GM12878 (cell line): ENCODE measurements around the gene PCNX4. TPM values are rescaled to one million over a fixed set of nuclear protein-coding genes. Genes with fewer than 3 reads are reported as not detected.

ENCODE experiments used
- BCL11A ChIP-seq: IDR thresholded peaks from 2 replicates; pipeline ENCODE4 v1.6.1; 2011; ENCODE audit warnings: low read depth, low read length
- JUND ChIP-seq: IDR thresholded peaks from 2 replicates; pipeline ENCODE4 v1.6.1; 2012; ENCODE audit warnings: low read depth, mild to moderate bottlenecking, low read length, improper control_type of control experiment, moderate library complexity
- LARP7 ChIP-seq: fragments of 450-650 bp; IDR thresholded peaks from 2 replicates; pipeline ENCODE4 v1.6.1; 2017; ENCODE audit warnings: mild to moderate bottlenecking
- MYB ChIP-seq: fragments of 150-350 bp; IDR thresholded peaks from 2 replicates; pipeline ENCODE4 v1.6.1; 2014; ENCODE audit warnings: mild to moderate bottlenecking, low read depth, low read length, borderline replicate concordance
- NBN ChIP-seq: fragments of 450-650 bp; IDR thresholded peaks from 2 replicates; pipeline ENCODE4 v1.6.1; 2016
- NR2C2 ChIP-seq: IDR thresholded peaks from 2 replicates; pipeline ENCODE4 v1.6.1; 2011; ENCODE audit warnings: borderline replicate concordance, low read depth; ENCODE audit not compliant: control insufficient read depth, insufficient read length
- POLR2A ChIP-seq: IDR thresholded peaks from 2 replicates; pipeline ENCODE4 v1.6.1; 2011; ENCODE audit warnings: low read depth, mild to moderate bottlenecking, low read length
- POLR2AphosphoS5 ChIP-seq: IDR thresholded peaks from 2 replicates; pipeline ENCODE4 v1.6.1; 2011; ENCODE audit warnings: mild to moderate bottlenecking, low read length, inconsistent platforms
- RBBP5 ChIP-seq: fragments of 200-600 bp; sonication (generic); conservative IDR thresholded peaks from 2 replicates; pipeline ENCODE4 v1.6.1; 2016
- SMAD5 ChIP-seq: IDR thresholded peaks from 2 replicates; pipeline ENCODE4 v1.6.1; 2016; ENCODE audit warnings: antibody characterized with exemption, low read depth
- STAT3 ChIP-seq: IDR thresholded peaks from 2 replicates; pipeline ENCODE4 v1.6.1; 2011; ENCODE audit warnings: low read depth, low read length, improper control_type of control experiment
- TCF12 ChIP-seq: IDR thresholded peaks from 2 replicates; pipeline ENCODE4 v1.6.1; 2011; ENCODE audit warnings: low read depth, mild to moderate bottlenecking, low read length
- YBX1 ChIP-seq: fragments of 450-650 bp; IDR thresholded peaks from 2 replicates; pipeline ENCODE4 v1.6.1; 2016; ENCODE audit warnings: antibody characterized with exemption
- ZNF207 ChIP-seq: fragments of 450-650 bp; IDR thresholded peaks from 2 replicates; pipeline ENCODE4 v1.6.1; 2014; ENCODE audit warnings: antibody characterized with exemption, mild to moderate bottlenecking, borderline replicate concordance
- ZZZ3 ChIP-seq: IDR thresholded peaks from 2 replicates; pipeline ENCODE4 v1.6.1; 2011; ENCODE audit warnings: low read depth; ENCODE audit not compliant: control insufficient read depth, insufficient read length
- polyA plus RNA-seq, 11 experiments: library from polyadenylated mRNA; depleted of rRNA in 4 of 11; unstranded in 6 of 11; stranded (reverse) in 5 of 11; fragments of >200 nt; fragmentation: Nextera tagmentation in 4 of 11; fragmentation: Illumina TruSeq in 1 of 11; extraction: Ambion mirVana in 4 of 11; extraction: Trizol in 1 of 11; gene quantifications; 1 replicate in 1 of 11; 2 replicates in 10 of 11; pipeline versions ENCODE4 v1.2.1 to v1.2.3, GENCODE V29; 2011 to 2016; ENCODE audit warnings: inconsistent platforms in 2 of 11, missing spikeins in 2 of 11, low read depth in 1 of 11
- total RNA-seq, 4 experiments: library from RNA; depleted of rRNA in 3 of 4; stranded (reverse); fragments of >200 nt in 3 of 4; fragmentation: Illumina TruSeq in 1 of 4; extraction: Trizol in 1 of 4; gene quantifications; 2 replicates each; pipeline versions ENCODE4 v1.2.1 to v1.2.3, GENCODE V29; 2013 to 2021
- TF ChIP-seq, protein P1 (sequence below): fragments of 450-650 bp; IDR thresholded peaks from 2 replicates; pipeline ENCODE4 v1.6.1; 2017; ENCODE audit warnings: mild to moderate bottlenecking, moderate library complexity
- TF ChIP-seq, protein P2 (sequence below): IDR thresholded peaks from 2 replicates; pipeline ENCODE4 v1.6.1; 2012; ENCODE audit warnings: mild to moderate bottlenecking, low read depth, low read length
- TF ChIP-seq, protein P3 (sequence below): fragments of 450-650 bp; IDR thresholded peaks from 2 replicates; pipeline ENCODE4 v1.6.1; 2017; ENCODE audit warnings: mild to moderate bottlenecking, low read depth, inconsistent platforms; ENCODE audit not compliant: poor library complexity, severe bottlenecking
- TF ChIP-seq, protein P4 (sequence below): IDR thresholded peaks from 2 replicates; pipeline ENCODE4 v1.6.1; 2011; ENCODE audit warnings: low read depth, low read length, improper control_type of control experiment, borderline replicate concordance

PCNX4 gene
- total and polyA plus RNA-seq, 10 of the 15 experiments (the other 5 are each of a cell fraction or from before 2014, with no cell fraction given) = 13.8 to 56.6 (median 39.4) TPM

DNA sequence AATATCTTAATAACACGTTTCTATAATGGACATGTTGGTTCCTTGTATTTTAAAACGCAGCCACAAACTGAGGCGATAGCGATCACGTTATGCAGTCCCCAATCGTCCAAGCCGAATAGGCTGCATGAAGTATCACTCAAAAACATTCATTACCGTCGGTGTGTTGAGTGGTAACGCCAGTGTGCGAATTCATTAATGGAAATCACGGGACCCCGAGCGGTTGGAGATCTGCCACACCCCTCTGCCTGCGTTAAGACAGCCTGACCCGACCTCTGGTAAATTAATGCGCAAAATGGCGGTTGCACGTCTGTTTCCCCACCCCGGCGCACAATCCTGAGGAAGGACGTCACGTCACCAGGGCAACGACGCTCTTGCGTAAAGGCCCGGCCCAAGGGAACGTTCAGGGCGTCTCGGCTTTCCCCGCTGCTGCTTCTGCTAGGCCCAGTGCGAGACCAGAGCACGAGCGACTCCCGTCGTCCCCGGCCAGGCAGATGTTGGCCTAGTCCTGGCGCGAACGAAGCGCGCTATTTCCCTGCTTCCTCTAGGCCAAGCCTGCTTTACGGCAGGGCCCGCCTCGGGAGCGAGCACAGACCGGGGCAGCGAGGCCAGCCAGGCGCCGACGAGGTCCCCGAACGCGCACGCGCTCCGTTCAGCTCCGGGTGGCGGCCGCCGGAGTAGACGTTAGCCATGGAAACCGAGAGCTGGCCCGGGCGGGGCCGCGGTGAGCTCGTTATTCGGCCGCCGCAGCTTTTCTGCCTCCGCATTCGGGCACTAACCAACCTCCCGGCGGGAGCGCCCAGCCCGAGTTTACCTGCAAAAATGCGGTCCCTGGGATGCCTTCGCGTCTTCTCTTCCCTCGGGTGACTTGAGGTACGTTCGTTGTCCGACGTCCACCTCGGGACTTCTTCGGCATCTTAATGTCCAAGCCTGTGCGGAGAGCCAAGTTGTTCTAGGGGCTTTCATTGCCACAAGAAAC is at the start of gene PCNX4 (continued):
- TF ChIP-seq, protein P1, sequence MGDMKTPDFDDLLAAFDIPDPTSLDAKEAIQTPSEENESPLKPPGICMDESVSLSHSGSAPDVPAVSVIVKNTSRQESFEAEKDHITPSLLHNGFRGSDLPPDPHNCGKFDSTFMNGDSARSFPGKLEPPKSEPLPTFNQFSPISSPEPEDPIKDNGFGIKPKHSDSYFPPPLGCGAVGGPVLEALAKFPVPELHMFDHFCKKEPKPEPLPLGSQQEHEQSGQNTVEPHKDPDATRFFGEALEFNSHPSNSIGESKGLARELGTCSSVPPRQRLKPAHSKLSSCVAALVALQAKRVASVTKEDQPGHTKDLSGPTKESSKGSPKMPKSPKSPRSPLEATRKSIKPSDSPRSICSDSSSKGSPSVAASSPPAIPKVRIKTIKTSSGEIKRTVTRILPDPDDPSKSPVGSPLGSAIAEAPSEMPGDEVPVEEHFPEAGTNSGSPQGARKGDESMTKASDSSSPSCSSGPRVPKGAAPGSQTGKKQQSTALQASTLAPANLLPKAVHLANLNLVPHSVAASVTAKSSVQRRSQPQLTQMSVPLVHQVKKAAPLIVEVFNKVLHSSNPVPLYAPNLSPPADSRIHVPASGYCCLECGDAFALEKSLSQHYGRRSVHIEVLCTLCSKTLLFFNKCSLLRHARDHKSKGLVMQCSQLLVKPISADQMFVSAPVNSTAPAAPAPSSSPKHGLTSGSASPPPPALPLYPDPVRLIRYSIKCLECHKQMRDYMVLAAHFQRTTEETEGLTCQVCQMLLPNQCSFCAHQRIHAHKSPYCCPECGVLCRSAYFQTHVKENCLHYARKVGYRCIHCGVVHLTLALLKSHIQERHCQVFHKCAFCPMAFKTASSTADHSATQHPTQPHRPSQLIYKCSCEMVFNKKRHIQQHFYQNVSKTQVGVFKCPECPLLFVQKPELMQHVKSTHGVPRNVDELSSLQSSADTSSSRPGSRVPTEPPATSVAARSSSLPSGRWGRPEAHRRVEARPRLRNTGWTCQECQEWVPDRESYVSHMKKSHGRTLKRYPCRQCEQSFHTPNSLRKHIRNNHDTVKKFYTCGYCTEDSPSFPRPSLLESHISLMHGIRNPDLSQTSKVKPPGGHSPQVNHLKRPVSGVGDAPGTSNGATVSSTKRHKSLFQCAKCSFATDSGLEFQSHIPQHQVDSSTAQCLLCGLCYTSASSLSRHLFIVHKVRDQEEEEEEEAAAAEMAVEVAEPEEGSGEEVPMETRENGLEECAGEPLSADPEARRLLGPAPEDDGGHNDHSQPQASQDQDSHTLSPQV = no peak
- TF ChIP-seq, protein P2, sequence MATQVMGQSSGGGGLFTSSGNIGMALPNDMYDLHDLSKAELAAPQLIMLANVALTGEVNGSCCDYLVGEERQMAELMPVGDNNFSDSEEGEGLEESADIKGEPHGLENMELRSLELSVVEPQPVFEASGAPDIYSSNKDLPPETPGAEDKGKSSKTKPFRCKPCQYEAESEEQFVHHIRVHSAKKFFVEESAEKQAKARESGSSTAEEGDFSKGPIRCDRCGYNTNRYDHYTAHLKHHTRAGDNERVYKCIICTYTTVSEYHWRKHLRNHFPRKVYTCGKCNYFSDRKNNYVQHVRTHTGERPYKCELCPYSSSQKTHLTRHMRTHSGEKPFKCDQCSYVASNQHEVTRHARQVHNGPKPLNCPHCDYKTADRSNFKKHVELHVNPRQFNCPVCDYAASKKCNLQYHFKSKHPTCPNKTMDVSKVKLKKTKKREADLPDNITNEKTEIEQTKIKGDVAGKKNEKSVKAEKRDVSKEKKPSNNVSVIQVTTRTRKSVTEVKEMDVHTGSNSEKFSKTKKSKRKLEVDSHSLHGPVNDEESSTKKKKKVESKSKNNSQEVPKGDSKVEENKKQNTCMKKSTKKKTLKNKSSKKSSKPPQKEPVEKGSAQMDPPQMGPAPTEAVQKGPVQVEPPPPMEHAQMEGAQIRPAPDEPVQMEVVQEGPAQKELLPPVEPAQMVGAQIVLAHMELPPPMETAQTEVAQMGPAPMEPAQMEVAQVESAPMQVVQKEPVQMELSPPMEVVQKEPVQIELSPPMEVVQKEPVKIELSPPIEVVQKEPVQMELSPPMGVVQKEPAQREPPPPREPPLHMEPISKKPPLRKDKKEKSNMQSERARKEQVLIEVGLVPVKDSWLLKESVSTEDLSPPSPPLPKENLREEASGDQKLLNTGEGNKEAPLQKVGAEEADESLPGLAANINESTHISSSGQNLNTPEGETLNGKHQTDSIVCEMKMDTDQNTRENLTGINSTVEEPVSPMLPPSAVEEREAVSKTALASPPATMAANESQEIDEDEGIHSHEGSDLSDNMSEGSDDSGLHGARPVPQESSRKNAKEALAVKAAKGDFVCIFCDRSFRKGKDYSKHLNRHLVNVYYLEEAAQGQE = no peak
- peak; percentile 97 for TF ChIP-seq POLR2A
- TF ChIP-seq, protein P3, sequence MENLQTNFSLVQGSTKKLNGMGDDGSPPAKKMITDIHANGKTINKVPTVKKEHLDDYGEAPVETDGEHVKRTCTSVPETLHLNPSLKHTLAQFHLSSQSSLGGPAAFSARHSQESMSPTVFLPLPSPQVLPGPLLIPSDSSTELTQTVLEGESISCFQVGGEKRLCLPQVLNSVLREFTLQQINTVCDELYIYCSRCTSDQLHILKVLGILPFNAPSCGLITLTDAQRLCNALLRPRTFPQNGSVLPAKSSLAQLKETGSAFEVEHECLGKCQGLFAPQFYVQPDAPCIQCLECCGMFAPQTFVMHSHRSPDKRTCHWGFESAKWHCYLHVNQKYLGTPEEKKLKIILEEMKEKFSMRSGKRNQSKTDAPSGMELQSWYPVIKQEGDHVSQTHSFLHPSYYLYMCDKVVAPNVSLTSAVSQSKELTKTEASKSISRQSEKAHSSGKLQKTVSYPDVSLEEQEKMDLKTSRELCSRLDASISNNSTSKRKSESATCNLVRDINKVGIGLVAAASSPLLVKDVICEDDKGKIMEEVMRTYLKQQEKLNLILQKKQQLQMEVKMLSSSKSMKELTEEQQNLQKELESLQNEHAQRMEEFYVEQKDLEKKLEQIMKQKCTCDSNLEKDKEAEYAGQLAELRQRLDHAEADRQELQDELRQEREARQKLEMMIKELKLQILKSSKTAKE = peak; percentile 12
- peak; percentile 85; the same call in 1 of the 2 replicates for TF ChIP-seq MYB
- TF ChIP-seq ZZZ3 = no peak
- TF ChIP-seq SMAD5 = no peak; the same call in 1 of the 2 replicates
- TF ChIP-seq STAT3 = no peak
- TF ChIP-seq TCF12 = 0 out of 2 replicates have a peak, but pooled peaks have one; percentile 26
- peak; percentile 95 for TF ChIP-seq POLR2AphosphoS5
- TF ChIP-seq RBBP5 = 0 out of 2 replicates have a peak, but pooled peaks have one; percentile 73
- TF ChIP-seq NBN = peak; percentile 92
- TF ChIP-seq YBX1 = no peak
- TF ChIP-seq ZNF207 = peak; percentile 89; the same call in 1 of the 2 replicates
- 0 out of 2 replicates have a peak, but pooled peaks have one; percentile 10 for TF ChIP-seq BCL11A
- peak; percentile 95 for TF ChIP-seq LARP7
- TF ChIP-seq, protein P4, sequence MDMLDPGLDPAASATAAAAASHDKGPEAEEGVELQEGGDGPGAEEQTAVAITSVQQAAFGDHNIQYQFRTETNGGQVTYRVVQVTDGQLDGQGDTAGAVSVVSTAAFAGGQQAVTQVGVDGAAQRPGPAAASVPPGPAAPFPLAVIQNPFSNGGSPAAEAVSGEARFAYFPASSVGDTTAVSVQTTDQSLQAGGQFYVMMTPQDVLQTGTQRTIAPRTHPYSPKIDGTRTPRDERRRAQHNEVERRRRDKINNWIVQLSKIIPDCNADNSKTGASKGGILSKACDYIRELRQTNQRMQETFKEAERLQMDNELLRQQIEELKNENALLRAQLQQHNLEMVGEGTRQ = no peak; the same call in 1 of the 2 replicates
- TF ChIP-seq NR2C2 = no peak
- 0 out of 2 replicates have a peak, but pooled peaks have one; percentile 51 for TF ChIP-seq JUND
